Peyer's patch (tissue), 4 donors: ENCODE data around the gene DENND4C. TPM values are rescaled to one million over a fixed set of nuclear protein-coding genes. Genes with fewer than 3 reads are reported as not detected.
"Not testable (repeated sequence)": the region's sequence is repeated elsewhere in the genome, so short reads cannot be mapped to it uniquely, and the experiment has no call there.

ENCODE experiments used
- DNase-seq, 3 donors: peaks; one replicate each; pipeline ENCODE4 v3.0.0-alpha.2; 2017 to 2019
- H3K27ac ChIP-seq, 4 donors: fragments of 200-600 bp; sonication (generic); one replicate each; pipeline ENCODE4 v1.5.1; 2016 to 2019
- H3K27me3 ChIP-seq, 2 donors: fragments of 200-600 bp; sonication (generic); one replicate each; pipeline ENCODE4 v1.5.1; 2019
- H3K36me3 ChIP-seq, 3 donors: fragments of 200-600 bp; sonication (generic); one replicate each; pipeline ENCODE4 v1.5.1; 2016 to 2019
- H3K4me1 ChIP-seq, 4 donors: fragments of 200-600 bp; sonication (generic); one replicate each; pipeline ENCODE4 v1.5.1; 2016 to 2019
- H3K4me3 ChIP-seq, 4 donors: fragments of 200-600 bp; sonication (generic); 1 replicate in 3 of 4; 2 replicates in 1 of 4; pipeline ENCODE4 v1.5.1; 2016 to 2019; ENCODE audit warnings: mild to moderate bottlenecking in 1 of 4
- H3K9me3 ChIP-seq, 4 donors: fragments of 200-600 bp; sonication (generic); one replicate each; pipeline ENCODE4 v1.5.1; 2016 to 2019; ENCODE audit warnings: mild to moderate bottlenecking in 1 of 4
- POLR2A ChIP-seq, 2 donors: fragments of 450-650 bp; IDR thresholded peaks; one replicate each; pipeline ENCODE4 v1.5.1; 2017; ENCODE audit warnings: antibody characterized with exemption in 2 of 2, mild to moderate bottlenecking in 2 of 2, moderate library complexity in 2 of 2
- total RNA-seq, 4 donors: library from RNA; depleted of rRNA; stranded (reverse); fragments of >200 nt; gene quantifications; one replicate each; pipeline ENCODE4 v1.1.0, GENCODE V29; 2016
- TF ChIP-seq, protein P1 (sequence below), 6 experiments: fragments of 450-650 bp in 4 of 6; fragments of 200-600 bp in 2 of 6; sonication (generic) in 1 of 6; IDR thresholded peaks; one replicate each; pipeline ENCODE4 v1.5.1; 2017 to 2019; ENCODE audit warnings: antibody characterized with exemption in 6 of 6, mild to moderate bottlenecking in 3 of 6, moderate library complexity in 1 of 6

Gene DENND4C
- total RNA-seq, 4 donors from 2014 or later, result 89.1 to 188 (median 154) TPM

DNA sequence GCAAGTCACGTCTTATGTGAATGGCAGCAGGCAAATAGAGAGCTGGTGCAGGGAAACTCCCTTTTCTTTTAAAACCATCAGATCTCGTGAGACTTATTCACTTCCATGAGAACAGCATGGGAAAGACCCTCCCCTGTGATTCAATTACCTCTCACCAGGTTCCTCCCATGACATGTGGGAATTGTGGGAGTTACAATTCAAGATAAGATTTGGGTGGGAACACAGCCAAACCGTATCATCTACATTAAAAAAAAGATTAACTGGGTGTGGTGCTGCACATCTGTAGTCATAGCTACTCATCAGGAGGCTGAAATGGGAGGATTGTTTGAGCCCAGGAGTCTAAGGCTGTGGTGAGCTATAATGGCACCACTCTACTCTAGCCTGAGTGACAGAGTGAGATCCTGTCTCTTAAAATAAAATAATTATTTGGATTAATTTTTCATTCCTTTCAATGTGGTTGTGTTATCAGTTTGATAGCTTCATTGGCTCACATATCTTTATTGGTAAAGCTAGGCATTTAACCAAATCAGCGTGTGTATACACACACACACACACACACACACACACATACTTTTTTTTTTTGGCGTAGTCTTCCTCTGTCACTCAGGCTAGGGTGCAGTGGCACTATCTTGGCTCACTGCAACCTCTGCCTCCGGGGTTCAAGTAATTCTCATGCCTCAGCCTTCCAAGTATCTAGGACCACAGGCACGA is 21.8 kb downstream of the DENND4C start:
- no peak overlapping the region for H3K27ac ChIP-seq

DNA sequence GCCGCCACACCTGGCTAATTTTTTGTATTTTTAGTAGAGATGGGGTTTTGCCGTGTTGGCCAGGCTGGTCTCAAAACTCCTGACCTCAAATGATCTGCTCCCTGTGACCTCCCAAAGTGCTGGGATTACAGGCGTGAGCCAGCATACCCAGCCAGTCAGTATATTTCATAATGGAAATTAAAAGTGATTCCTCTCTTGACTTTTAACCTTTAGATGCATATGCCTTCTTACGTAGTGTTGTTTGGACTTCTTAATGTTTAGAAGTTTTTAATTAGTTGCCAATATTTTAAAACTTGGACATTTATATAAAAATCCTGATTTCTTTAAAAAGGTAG is 22.4 kb downstream of the DENND4C start:
- H3K27ac ChIP-seq, result no peak overlapping the region
- DNase-seq, result no peak
- no peak overlapping the region for H3K4me3 ChIP-seq
- H3K4me1 ChIP-seq, result peaks cover 0 to 16% (median 1%) of the 10 kb centered on the region in 4 donors
- no peaks in the 10 kb centered on the region for H3K9me3 ChIP-seq
- TF ChIP-seq POLR2A (IDR thresholded peaks at IDR 0.05), result no peak
- TF ChIP-seq, protein P1, sequence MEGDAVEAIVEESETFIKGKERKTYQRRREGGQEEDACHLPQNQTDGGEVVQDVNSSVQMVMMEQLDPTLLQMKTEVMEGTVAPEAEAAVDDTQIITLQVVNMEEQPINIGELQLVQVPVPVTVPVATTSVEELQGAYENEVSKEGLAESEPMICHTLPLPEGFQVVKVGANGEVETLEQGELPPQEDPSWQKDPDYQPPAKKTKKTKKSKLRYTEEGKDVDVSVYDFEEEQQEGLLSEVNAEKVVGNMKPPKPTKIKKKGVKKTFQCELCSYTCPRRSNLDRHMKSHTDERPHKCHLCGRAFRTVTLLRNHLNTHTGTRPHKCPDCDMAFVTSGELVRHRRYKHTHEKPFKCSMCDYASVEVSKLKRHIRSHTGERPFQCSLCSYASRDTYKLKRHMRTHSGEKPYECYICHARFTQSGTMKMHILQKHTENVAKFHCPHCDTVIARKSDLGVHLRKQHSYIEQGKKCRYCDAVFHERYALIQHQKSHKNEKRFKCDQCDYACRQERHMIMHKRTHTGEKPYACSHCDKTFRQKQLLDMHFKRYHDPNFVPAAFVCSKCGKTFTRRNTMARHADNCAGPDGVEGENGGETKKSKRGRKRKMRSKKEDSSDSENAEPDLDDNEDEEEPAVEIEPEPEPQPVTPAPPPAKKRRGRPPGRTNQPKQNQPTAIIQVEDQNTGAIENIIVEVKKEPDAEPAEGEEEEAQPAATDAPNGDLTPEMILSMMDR (IDR thresholded peaks at IDR 0.05), result no peak
- H3K27me3 ChIP-seq, result no peaks in the 10 kb centered on the region
- no peaks in the 10 kb centered on the region for H3K36me3 ChIP-seq

More for the DNA sequence above, 21.8 kb downstream of the DENND4C start:
- H3K4me3 ChIP-seq, result no peak overlapping the region
- no peaks in the 10 kb centered on the region for H3K9me3 ChIP-seq
- H3K27me3 ChIP-seq, result no peaks in the 10 kb centered on the region
- DNase-seq, result no peak
- H3K4me1 ChIP-seq, result peaks cover 0 to 16% (median 1%) of the 10 kb centered on the region in 4 donors
- H3K36me3 ChIP-seq, result no peaks in the 10 kb centered on the region
- TF ChIP-seq POLR2A (IDR thresholded peaks at IDR 0.05), result no peak
- TF ChIP-seq, protein P1 (IDR thresholded peaks at IDR 0.05), result no peak

DNA sequence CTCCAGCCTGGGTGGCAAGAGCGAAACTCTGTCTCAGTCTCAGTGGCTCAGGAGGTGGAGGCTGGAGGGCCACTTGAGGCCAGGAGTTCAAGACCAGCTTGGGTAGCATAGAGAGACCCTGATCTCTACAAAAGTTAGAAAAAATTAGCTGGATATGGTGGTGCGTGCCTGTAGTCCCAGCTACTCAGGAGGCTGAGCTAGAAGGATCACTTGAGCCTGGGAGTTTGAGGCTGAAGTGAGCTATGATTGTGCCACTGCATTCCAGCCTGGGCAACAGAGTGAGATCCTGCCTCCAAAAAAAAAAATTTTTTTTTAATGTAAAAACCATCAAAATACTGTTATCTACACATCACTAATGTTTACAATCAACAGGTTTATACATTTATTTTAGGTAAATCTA is 24.6 kb downstream of the DENND4C start:
- DNase-seq, result no peak
- Histone ChIP-seq H3K4me1 (peaks cover 0 to 16% (median 1%) of the 10 kb centered on the region in 4 donors), H3K27me3 (no peaks in the 10 kb centered on the region), H3K4me3 (no peak overlapping the region), H3K27ac (no peak overlapping the region), H3K36me3 (no peaks in the 10 kb centered on the region), H3K9me3 (no peaks in the 10 kb centered on the region)
- TF ChIP-seq, protein P1 (IDR thresholded peaks at IDR 0.05), result no peak
- no peak for TF ChIP-seq POLR2A (IDR thresholded peaks at IDR 0.05)

DNA sequence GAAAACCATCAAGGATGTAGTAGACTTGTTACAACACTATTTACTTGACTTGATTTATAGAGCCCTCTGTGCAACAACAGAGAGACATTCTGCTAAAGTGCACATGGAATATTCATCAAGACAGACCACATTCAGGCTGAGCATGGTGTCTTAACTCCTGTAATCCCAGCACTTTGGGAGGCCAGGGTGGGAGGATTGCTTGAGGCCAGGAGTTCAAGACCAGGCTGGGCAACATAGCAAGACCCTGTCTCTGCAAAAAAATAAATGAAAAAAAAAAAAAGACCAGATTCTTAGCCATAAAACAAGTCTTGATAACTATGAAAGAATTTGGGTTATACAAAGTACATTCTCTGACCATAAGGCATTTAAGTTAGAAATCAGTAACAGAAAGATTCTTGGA is 25.3 kb downstream of the DENND4C start:
- H3K27me3 ChIP-seq, result no peaks in the 10 kb centered on the region
- no peaks in the 10 kb centered on the region for H3K9me3 ChIP-seq
- H3K27ac ChIP-seq, result no peak overlapping the region
- no peak for DNase-seq
- H3K4me3 ChIP-seq, result no peak overlapping the region
- peaks cover 0 to 12% (median 1%) of the 10 kb centered on the region in 4 donors for H3K4me1 ChIP-seq
- no peak for TF ChIP-seq POLR2A (IDR thresholded peaks at IDR 0.05)
- TF ChIP-seq, protein P1 (IDR thresholded peaks at IDR 0.05), result no peak
- H3K36me3 ChIP-seq, result no peaks in the 10 kb centered on the region

DNA sequence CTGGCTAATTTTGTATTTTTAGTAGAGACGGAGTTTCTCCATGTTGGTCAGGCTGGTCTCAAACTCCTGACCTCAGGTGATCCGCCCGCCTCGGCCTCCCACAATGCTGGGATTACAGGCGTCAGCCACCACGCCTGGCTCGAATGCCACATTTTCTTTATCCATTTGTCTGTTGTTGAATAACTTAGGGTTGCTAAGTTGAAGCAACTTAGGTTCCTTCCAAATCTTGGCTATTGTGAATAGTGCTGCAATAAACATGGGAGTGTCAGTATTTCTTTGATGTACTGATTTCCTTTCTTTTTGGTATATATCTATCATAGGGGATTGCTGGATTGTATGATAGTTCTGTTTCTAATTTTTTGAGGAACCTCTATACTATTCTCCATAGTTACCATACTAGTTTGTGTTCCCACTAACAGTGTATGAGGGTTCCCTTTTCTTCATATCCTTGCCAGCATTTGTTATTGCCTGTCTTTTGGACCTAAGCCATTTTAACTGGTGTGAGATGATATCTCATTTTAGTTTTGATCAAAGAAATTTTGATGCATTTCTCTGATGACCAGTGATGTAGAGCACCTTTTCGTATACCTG is 29.3 kb downstream of the DENND4C start:
- DNase-seq, H3K4me3 ChIP-seq, H3K27me3 ChIP-seq, H3K27ac ChIP-seq, H3K36me3 ChIP-seq, H3K4me1 ChIP-seq, H3K9me3 ChIP-seq: not testable (repeated sequence)

DNA sequence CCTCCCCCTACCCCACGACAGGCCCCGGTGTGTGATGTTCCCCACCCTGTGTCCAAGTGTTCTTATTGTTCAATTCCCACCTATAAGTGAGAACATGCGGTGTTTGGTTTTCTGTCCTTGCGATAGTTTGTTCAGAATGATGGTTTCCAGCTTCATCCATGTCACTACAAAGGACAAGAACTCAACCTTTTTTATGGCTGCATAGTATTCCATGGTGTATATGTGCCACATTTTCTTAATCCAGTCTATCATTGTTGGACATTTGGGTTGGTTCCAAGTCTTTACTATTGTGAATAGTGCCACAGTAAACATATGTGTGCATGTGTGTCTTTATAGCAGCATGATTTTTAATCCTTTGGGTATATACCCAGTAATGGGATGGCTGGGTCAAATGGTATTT is 35.1 kb downstream of the DENND4C start:
- H3K27ac ChIP-seq, DNase-seq, H3K27me3 ChIP-seq, H3K4me1 ChIP-seq, H3K4me3 ChIP-seq, H3K36me3 ChIP-seq, H3K9me3 ChIP-seq: not testable (repeated sequence)

DNA sequence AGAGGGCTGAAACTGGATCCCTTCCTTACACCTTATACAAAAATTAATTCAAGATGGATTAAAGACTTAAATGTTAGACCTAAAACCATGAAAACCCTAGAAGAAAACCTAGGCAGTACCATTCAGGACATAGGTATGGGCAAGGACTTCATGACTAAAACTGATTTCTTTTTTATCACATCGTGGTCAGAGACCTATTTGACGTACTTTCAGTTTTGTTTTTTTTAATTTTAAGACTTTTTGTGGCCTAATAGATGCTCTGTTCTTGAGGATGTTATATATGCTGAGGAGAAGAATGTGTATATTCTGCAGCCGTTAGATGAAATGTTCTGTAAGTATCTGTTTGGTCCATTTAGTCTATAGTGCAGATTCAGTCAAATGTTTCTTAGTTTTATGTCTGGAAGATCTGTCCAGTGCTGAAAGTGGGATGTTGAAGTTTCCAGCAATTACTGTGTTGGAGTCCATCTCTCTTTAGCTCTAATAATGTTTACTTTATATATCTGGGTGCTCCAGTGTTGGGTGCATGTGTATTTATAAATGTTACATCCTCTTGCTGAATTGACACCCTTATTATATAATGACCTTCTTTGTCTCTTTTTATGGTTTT is 36.4 kb downstream of the DENND4C start:
- H3K27me3 ChIP-seq, H3K4me1 ChIP-seq, DNase-seq, H3K27ac ChIP-seq, H3K4me3 ChIP-seq, H3K9me3 ChIP-seq, H3K36me3 ChIP-seq: not testable (repeated sequence)
